Motor neuron (in vitro differentiated cells): ENCODE results near the gene PNPLA7. TPM values are rescaled to one million over a fixed set of nuclear protein-coding genes. Genes with fewer than 3 reads are reported as not detected.
"Not testable (repeated sequence)": the region's sequence is repeated elsewhere in the genome, so short reads cannot be mapped to it uniquely, and the experiment has no call there.

Experiments used
- ATAC-seq, 8 experiments: fragments of 200-7000 bp; cut with Tn5 transposase; replicated peaks in 6 of 8; 2 replicates each; pipeline ENCODE4 v1.8.0; 2021; ENCODE audit warnings: mild to moderate bottlenecking in 8 of 8, moderate library complexity in 8 of 8
- H3K27ac ChIP-seq, 2 donors: fragments of 250-450 bp; sonication (Bioruptor Pico); 2 replicates each; pipeline ENCODE4 v1.9.0; 2021; ENCODE audit warnings: antibody characterized with exemption in 2 of 2, mild to moderate bottlenecking in 2 of 2, moderate library complexity in 1 of 2
- H3K4me1 ChIP-seq, 2 donors: fragments of 250-450 bp; sonication (Bioruptor Pico); replicated peaks in 1 of 2; 2 replicates each; pipeline ENCODE4 v1.6.1; 2021; ENCODE audit warnings: antibody characterized with exemption in 2 of 2, mild to moderate bottlenecking in 2 of 2, moderate library complexity in 1 of 2
- H3K4me3 ChIP-seq, 5 donors: fragments of 250-450 bp; sonication (Bioruptor Pico); 2 replicates each; pipeline ENCODE4 v1.9.0; 2021; ENCODE audit warnings: antibody characterized with exemption in 5 of 5, mild to moderate bottlenecking in 5 of 5, moderate library complexity in 4 of 5
- WGBS, 10 experiments: fragments of 450-650 bp; shearing (Covaris generic); methylation state at CpG; one replicate each; pipeline ENCODE4 v1.0.0; 2022; 5-methylcytosine and 5-hydroxymethylcytosine counted together
- in situ Hi-C, 9 experiments: fragments of 400-800 bp; cut with MboI; loops; one replicate each; pipeline ENCODE4 v1.15.0; 2021; ENCODE audit warnings: low sequenced_read_pairs in 9 of 9, low pct_unique_long_range_greater_than_20kb in 2 of 9; ENCODE audit not compliant: unreplicated experiment in 9 of 9
- total RNA-seq, 8 experiments: library from RNA; unstranded; fragments of 300-600 nt; gene quantifications; 2 replicates each; pipeline versions ENCODE4 v1.2.3 to v1.2.4, GENCODE V29; 2022

The PNPLA7 gene
- total RNA-seq, 8 experiments from 2014 or later = 0.16 to 3.3 (median 1.5) TPM

DNA sequence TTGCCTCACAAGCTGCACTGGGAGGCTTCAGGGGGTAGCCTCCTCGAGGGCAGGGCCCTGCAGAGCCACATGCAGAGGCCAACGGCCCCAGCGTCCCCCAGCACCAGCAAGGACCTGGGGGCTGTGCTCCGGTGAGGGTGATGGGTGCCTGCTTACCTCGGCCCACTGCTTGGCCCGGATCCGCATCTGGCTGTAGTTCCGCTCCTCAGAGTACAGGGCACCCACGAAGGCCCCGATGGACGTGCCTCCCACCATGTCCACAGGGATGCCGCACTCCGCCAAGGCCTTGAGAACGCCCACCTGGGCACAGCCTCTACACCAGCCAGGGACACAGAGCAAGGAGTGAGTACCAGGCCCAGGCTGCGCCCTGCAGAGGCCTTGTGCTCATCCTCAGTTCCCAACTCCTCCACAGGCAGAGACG is 83.0 kb downstream of the PNPLA7 start:
- H3K4me1 ChIP-seq = no peaks in the 10 kb centered on the region
- WGBS, 10 experiments = no CpG with 5 or more reads among the region's 16 CpGs
- no peak overlapping the region for H3K27ac ChIP-seq
- no peak for ATAC-seq
- H3K4me3 ChIP-seq = no peak overlapping the region
- in situ Hi-C loops = no loop called here

- WGBS, 10 experiments = 51 to 100% (median 83%) methylated on average over 1 to 8 of the region's 35 CpGs; no CpG with 5 or more reads in 5 of the 10 experiments
- ATAC-seq, H3K4me1 ChIP-seq, in situ Hi-C loops, H3K27ac ChIP-seq, H3K4me3 ChIP-seq: not testable (repeated sequence)
Measured at GRCh38 chr9:137466389-137467085, 83.7 kb downstream of the PNPLA7 start.

DNA sequence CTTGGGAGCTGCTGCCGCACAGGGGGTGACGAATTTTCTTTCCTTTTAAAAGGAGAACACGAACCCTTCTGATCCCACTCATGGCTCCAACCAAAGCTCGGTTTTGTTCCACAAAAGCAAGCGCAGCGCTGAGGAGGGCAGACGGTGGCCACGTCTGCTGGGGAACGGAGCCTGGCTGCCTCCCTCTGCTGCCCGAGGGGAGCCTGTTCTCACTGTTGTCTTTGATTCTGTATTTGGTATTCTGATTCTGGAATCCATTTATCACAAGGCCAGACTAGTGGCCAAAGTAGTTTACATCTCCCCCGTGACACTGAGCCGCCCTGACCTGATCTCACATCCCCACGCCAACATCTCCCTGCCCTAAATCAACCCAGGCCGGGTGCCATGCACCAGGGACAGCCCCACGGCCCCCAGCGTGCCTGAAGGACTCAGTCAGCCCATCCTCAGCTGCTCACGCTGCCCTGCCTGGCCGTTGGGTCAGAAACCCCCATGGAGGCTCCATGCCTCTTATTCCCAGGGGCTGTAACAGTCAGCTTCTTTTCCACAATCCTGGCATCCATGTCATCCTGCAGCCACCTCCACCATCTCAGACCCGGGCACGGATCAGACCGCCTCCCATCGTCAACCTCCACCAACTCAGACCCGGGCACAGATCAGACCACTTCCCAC is 84.3 kb downstream of the PNPLA7 start:
- 10 to 100% (median 85%) methylated on average over 1 to 4 of the region's 23 CpGs; no CpG with 5 or more reads in 4 of the 10 experiments for WGBS, 10 experiments
- H3K27ac ChIP-seq = no peak overlapping the region
- in situ Hi-C loops = no loop called here
- H3K4me1 ChIP-seq = no peaks in the 10 kb centered on the region
- H3K4me3 ChIP-seq = no peak overlapping the region
- ATAC-seq = no peak

- in situ Hi-C loops = no loop called here
- WGBS, 10 experiments = 76 to 100% (median 97%) methylated on average over 1 to 12 of the region's 23 CpGs; no CpG with 5 or more reads in 5 of the 10 experiments
- Histone ChIP-seq H3K4me1 (no peaks in the 10 kb centered on the region), H3K27ac (no peak overlapping the region), H3K4me3 (no peak overlapping the region)
- peak in 1 of 8 experiments; percentile 6 for ATAC-seq
Measured at GRCh38 chr9:137465000-137465719, 85.0 kb downstream of the PNPLA7 start.

- H3K27ac ChIP-seq = no peak overlapping the region
- no peak overlapping the region for H3K4me3 ChIP-seq
- 72% methylated on average over 10 of the region's 28 CpGs; no CpG with 5 or more reads in 9 of the 10 experiments for WGBS, 10 experiments
- no peak for ATAC-seq
- in situ Hi-C loops = no loop called here
- H3K4me1 ChIP-seq = peaks cover 3 to 6% of the 10 kb centered on the region in 2 donors
Measured at GRCh38 chr9:137464291-137464999, 85.8 kb downstream of the PNPLA7 start.

- Histone ChIP-seq H3K4me1 (peaks cover 4 to 7% of the 10 kb centered on the region in 2 donors), H3K27ac (no peak overlapping the region), H3K4me3 (no peak overlapping the region)
- WGBS, 10 experiments = 80 to 85% methylated on average over 2 to 4 of the region's 18 CpGs; no CpG with 5 or more reads in 8 of the 10 experiments
- in situ Hi-C loops = no loop called here
- no peak for ATAC-seq
Measured at GRCh38 chr9:137463931-137464290, 86.3 kb downstream of the PNPLA7 start.

DNA sequence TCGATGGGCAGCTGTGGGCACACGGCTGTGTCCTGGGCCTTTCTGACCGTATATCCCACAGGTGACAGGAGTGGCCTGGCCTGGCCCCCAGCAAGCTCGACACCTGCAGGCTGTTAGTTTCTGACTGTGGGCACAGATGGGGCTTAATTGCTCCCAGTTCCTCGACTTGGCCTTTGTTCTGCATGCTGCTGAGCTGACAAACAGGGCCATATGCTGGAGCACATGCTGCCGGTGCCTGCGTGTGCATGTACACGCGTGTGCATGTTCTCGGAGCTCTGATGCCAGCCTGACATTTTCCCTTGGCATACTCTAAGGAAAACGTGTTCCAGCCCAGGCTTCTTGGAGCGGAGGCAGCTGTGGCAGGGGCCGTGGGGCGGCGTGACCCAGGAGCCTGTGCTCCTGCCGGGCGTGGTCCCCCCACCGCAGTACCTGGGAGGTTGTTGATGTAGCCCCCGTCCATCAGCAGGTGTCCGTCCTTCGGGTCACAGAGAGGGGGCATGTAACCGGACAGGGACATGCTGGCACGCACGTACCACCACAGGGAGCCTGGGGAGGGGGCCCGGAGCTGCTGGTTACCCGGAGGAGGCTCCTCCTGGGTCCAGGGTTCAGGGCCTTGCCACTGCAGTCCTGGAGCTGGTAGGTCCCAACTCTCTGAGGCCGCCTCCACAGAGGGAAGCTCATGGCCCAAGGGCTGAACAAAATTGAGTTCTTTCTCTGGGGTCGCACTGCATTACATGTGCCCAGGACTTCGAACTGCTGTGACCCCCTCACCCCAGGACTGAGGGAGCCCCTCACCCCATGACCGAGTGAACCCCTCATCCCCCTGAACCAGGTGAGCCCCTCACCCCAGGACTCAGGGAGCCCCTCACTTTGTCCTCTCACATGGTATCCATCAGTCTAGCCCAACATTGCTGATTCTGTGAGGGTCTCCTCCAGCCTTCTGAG is 86.9 kb downstream of the PNPLA7 start:
- WGBS, 10 experiments = 40 to 100% (median 85%) methylated on average over 1 to 7 of the region's 30 CpGs; no CpG with 5 or more reads in 6 of the 10 experiments
- Histone ChIP-seq H3K27ac (no peak overlapping the region), H3K4me1 (peaks cover 6 to 7% of the 10 kb centered on the region in 2 donors), H3K4me3 (no peak overlapping the region)
- no peak for ATAC-seq
- in situ Hi-C loops = no loop called here

- 80 to 95% methylated on average over 1 to 10 of the region's 25 CpGs; no CpG with 5 or more reads in 8 of the 10 experiments for WGBS, 10 experiments
- no peak for ATAC-seq
- Histone ChIP-seq H3K4me1 (peaks cover 12% of the 10 kb centered on the region in 2 donors), H3K4me3 (no peak overlapping the region), H3K27ac (no peak overlapping the region)
- in situ Hi-C loops = no loop called here
Measured at GRCh38 chr9:137462396-137462985, 87.7 kb downstream of the PNPLA7 start.

- Histone ChIP-seq H3K4me3 (no peak overlapping the region), H3K4me1 (peaks cover 12% of the 10 kb centered on the region in 2 donors), H3K27ac (no peak overlapping the region)
- ATAC-seq = peak in 2 of 8 experiments; percentile 2 to 14
- WGBS, 10 experiments = 56 to 90% (median 70%) methylated on average over 1 to 11 of the region's 52 CpGs; no CpG with 5 or more reads in 6 of the 10 experiments
- in situ Hi-C loops = no loop called here
Measured at GRCh38 chr9:137461663-137462395, 88.4 kb downstream of the PNPLA7 start.

DNA sequence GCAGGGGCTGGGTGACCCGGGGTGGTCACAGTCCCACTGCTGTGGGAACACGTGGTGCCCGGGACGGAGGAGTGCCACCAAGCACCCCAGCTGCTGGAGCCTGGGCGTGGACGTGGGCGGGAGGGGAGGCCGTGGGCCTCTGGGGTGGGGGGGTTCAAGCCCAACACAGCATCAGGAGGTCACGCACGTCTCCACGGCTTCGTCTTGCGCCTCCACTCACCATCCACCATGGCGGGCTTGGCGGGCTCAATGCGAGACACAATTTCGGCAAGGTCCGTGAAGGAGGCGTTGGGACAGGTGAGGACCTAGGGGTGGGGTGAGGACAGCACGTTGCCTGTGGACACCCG is 88.9 kb downstream of the PNPLA7 start:
- in situ Hi-C loops = no loop called here
- Histone ChIP-seq H3K4me1 (peaks cover 12% of the 10 kb centered on the region in 2 donors), H3K27ac (no peak overlapping the region), H3K4me3 (no peak overlapping the region)
- WGBS, 10 experiments = no CpG with 5 or more reads among the region's 21 CpGs
- no peak for ATAC-seq
